Bronchial epithelial cell (primary cell): ENCODE data around the gene ZNFX1. TPM values are rescaled to one million over a fixed set of nuclear protein-coding genes. Genes with fewer than 3 reads are reported as not detected.
A peak's percentile ranks its signal among the peaks of the same experiment; 100 is the strongest.

Source experiments
- DNase-seq: peaks from one replicate; pipeline ENCODE4 v3.0.0-alpha.2; 2010; ENCODE audit warnings: low read depth
- FAIRE-seq: peaks from 2 replicates; lab custom pipeline; 2011; peaks lifted over from hg19 to GRCh38; lab: Jason Lieb, UNC
- H3K27me3 ChIP-seq: 2 replicates; pipeline ENCODE4 v1.5.1; 2011; ENCODE audit warnings: low read length; ENCODE audit not compliant: control insufficient read depth, insufficient read depth
- H3K36me3 ChIP-seq: 2 replicates; pipeline ENCODE4 v1.5.1; 2011; ENCODE audit warnings: low read length; ENCODE audit not compliant: control insufficient read depth, insufficient read depth
- H3K4me3 ChIP-seq: 2 replicates; pipeline ENCODE4 v1.5.1; 2011; ENCODE audit warnings: mild to moderate bottlenecking, low read depth, low read length, control low read depth
- total RNA-seq: library from RNA; depleted of rRNA; stranded (reverse); fragments of >200 nt; gene quantifications from 2 replicates; pipeline ENCODE4 v1.2.1, GENCODE V29; 2014
- TF ChIP-seq, protein P1 (sequence below): IDR thresholded peaks from 2 replicates; pipeline ENCODE4 v1.5.1; 2011; ENCODE audit warnings: mild to moderate bottlenecking, moderate library complexity, low read length, control low read depth, inconsistent platforms; ENCODE audit not compliant: insufficient read depth, severe bottlenecking

Gene ZNFX1
- total RNA-seq, 1 donor from 2014 or later: 12.4 TPM

DNA sequence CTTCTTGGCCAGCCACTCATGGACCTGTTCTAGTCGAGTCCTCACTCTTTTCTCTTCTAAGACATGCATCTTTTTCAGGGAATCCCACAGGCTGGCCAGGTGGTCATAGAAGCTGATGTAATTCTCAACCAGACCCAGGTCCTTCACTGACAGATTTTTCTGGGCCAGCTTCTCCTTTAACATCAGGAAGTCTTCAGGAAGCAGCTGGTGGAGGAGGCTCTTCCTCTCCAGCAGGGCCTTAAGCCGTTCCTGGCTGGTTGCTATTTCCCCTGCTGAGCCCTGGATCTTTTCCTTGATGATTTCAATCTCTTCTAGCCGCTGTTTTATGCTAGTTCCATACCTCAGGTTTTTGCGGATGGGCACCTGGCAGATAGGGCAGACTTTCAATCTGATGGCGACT is 30.1 kb downstream of the ZNFX1 start:
- FAIRE-seq (no peak), DNase-seq (no peak)
- no peaks in the 10 kb centered on the region for H3K27me3 ChIP-seq
- H3K36me3 ChIP-seq: peaks cover 22% of the 10 kb centered on the region
- TF ChIP-seq, protein P1, sequence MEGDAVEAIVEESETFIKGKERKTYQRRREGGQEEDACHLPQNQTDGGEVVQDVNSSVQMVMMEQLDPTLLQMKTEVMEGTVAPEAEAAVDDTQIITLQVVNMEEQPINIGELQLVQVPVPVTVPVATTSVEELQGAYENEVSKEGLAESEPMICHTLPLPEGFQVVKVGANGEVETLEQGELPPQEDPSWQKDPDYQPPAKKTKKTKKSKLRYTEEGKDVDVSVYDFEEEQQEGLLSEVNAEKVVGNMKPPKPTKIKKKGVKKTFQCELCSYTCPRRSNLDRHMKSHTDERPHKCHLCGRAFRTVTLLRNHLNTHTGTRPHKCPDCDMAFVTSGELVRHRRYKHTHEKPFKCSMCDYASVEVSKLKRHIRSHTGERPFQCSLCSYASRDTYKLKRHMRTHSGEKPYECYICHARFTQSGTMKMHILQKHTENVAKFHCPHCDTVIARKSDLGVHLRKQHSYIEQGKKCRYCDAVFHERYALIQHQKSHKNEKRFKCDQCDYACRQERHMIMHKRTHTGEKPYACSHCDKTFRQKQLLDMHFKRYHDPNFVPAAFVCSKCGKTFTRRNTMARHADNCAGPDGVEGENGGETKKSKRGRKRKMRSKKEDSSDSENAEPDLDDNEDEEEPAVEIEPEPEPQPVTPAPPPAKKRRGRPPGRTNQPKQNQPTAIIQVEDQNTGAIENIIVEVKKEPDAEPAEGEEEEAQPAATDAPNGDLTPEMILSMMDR: no peak
- no peak overlapping the region for H3K4me3 ChIP-seq

DNA sequence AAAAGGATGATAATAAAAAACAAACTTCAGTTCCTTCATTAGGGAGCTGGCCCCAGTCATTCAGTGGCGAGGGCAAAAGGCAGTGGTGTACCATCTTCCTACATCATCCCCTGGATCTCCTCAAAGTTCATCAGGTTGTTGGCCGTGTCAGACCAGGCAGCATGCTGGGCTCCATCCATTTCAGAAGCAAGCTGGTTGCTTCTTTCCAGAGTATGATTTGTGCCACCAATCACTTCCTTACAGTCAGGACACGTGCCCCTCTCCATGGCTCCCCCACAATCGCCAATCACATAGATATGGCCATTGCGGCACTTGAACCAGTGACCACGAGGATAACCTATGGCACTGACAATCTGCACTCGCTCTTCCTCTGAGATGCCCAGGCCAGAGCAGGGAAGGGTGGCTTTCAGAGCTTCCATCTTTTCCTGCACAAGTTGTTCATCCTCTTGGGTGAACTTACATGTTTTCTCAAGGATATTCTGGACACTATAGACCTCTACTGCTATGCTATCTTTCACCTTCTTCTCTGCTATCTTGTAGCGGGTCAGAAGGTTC is 30.6 kb downstream of the ZNFX1 start:
- Histone ChIP-seq H3K27me3 (no peaks in the 10 kb centered on the region), H3K4me3 (no peak overlapping the region), H3K36me3 (peaks cover 21% of the 10 kb centered on the region)
- TF ChIP-seq, protein P1: no peak
- DNase-seq (no peak), FAIRE-seq (no peak)

DNA sequence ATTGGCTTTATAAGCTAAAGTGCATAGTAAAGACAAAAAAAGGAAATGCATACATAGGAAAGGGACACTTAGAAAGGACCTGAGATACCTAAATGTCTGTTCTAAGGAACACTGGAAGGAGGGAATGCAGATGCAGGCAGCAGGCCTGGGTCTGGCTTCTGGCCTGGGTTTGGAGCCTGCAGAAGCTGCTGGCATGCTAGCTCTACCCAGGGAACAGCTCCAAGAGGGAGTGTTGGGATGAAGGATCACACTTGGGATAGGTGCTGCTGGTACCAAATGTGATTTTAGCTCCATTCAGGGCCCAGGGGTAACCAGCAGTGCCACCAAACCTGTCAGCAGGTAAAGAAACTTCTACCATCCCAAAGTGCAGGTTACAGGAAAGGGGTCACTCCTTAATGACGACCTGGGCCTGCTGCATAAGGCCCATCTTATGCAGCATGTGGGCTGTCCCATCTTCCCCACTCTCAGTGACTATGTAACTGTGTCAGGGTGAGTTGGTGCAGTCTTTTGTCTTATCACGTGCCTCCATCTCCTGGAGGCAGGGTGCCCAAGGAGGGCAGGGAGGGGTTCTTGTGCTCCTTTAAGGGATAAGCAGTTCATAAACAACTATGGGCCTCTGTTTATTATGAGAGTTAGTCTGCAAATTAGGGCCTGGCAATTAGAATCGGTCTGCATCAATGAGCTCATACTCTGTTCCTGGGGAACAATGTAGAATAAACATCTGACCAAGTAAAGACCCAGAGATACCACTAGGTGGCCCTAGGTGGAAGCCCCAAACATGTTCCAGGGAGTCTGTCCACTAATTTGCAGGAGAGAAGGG is 31.7 kb downstream of the ZNFX1 start:
- peaks cover 18% of the 10 kb centered on the region for H3K36me3 ChIP-seq
- peak; percentile 47 for DNase-seq
- no peak for FAIRE-seq
- H3K4me3 ChIP-seq: no peak overlapping the region
- TF ChIP-seq, protein P1: peak; percentile 63
- no peaks in the 10 kb centered on the region for H3K27me3 ChIP-seq

DNA sequence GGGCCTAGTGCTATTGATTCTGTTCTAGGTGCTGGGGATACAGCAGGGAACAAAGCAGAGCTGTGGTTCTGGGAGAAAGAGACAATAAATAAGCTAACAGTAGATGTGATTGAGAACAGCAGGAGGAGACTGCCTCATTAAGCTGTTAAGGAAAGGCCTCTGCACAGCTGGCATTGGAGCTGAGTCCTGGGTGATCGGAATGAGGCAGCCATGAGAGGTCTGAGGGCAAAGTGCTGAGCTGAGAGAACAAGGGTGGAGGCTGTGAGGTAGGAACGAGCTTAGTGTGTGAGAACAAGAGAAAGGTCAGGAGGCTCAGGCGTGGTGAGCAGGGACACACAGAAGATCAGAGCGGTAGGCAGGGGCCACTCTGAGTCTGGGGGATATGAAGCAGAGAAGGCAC is 40.3 kb downstream of the ZNFX1 start:
- FAIRE-seq: no peak
- TF ChIP-seq, protein P1: no peak
- Histone ChIP-seq H3K4me3 (no peak overlapping the region), H3K36me3 (peaks cover 34% of the 10 kb centered on the region), H3K27me3 (no peaks in the 10 kb centered on the region)
- no peak for DNase-seq

DNA sequence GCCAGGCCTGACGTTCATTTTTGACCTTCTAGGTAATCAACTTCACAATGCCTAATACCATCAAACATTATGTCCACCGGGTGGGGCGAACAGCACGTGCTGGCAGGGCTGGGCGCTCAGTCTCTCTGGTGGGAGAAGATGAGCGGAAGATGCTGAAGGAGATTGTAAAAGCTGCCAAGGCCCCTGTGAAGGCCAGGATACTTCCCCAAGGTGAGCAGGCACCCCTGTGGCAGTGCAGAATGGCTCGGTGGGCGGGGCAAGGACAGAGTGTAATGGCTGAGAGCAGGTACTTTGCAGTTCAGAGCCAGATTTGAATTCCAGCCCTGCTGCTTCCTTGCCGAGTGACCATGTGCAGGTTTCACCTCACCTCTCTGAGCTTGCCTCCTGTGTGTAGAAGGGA is 41.6 kb downstream of the ZNFX1 start:
- H3K36me3 ChIP-seq: peaks cover 34% of the 10 kb centered on the region
- no peak for DNase-seq
- no peak overlapping the region for H3K4me3 ChIP-seq
- H3K27me3 ChIP-seq: no peaks in the 10 kb centered on the region
- no peak for FAIRE-seq
- TF ChIP-seq, protein P1: no peak
